Neuronal stem cell (in vitro differentiated cells): ENCODE measurements around the gene UBR3.
"Not testable (repeated sequence)": the region's sequence is repeated elsewhere in the genome, so short reads cannot be mapped to it uniquely, and the experiment has no call there.

Source experiments
- DNase-seq: peaks from one replicate; pipeline ENCODE4 v3.0.0-alpha.2; 2013; ENCODE audit warnings: low spot score
- H2AFZ ChIP-seq: one replicate; pipeline ENCODE4 v1.6.1; 2013; ENCODE audit warnings: mild to moderate bottlenecking, low read length, inconsistent platforms
- H2AK5ac ChIP-seq: 2 replicates; pipeline ENCODE4 v1.6.1; 2013; ENCODE audit warnings: low read depth, mild to moderate bottlenecking, inconsistent platforms, low read length, moderate library complexity, mixed read lengths
- H2BK120ac ChIP-seq: 2 replicates; pipeline ENCODE4 v1.6.1; 2013; ENCODE audit warnings: low read depth, mild to moderate bottlenecking, inconsistent platforms, low read length, moderate library complexity, mixed read lengths
- H2BK12ac ChIP-seq: one replicate; pipeline ENCODE4 v1.6.1; 2013; ENCODE audit warnings: low read length, inconsistent platforms
- H2BK15ac ChIP-seq: 2 replicates; pipeline ENCODE4 v1.6.1; 2013; ENCODE audit warnings: mild to moderate bottlenecking, low read length, inconsistent platforms, mixed read lengths
- H2BK5ac ChIP-seq: one replicate; pipeline ENCODE4 v1.6.1; 2013; ENCODE audit warnings: inconsistent platforms, mild to moderate bottlenecking, low read length, moderate library complexity
- H3K14ac ChIP-seq: one replicate; pipeline ENCODE4 v1.6.1; 2013; ENCODE audit warnings: low read length, inconsistent platforms
- H3K18ac ChIP-seq: 2 replicates; pipeline ENCODE4 v1.6.1; 2013; ENCODE audit warnings: low read length, inconsistent platforms
- H3K23ac ChIP-seq: 2 replicates; pipeline ENCODE4 v1.6.1; 2013; ENCODE audit warnings: low read depth, mild to moderate bottlenecking, mixed read lengths, low read length, inconsistent platforms; ENCODE audit not compliant: poor library complexity
- H3K27ac ChIP-seq: replicated peaks from 3 replicates; pipeline ENCODE4 v1.5.1; 2013; ENCODE audit warnings: low read length, inconsistent platforms
- H3K27me3 ChIP-seq, 3 experiments: 2 replicates each; pipeline ENCODE4 v1.6.1; 2013; ENCODE audit warnings: low read length in 3 of 3, mild to moderate bottlenecking in 2 of 3, inconsistent platforms in 1 of 3, low read depth in 1 of 3, mixed read lengths in 1 of 3, moderate library complexity in 1 of 3; ENCODE audit not compliant: control insufficient read depth in 3 of 3, insufficient read depth in 3 of 3
- H3K36me3 ChIP-seq, 2 donors: replicated peaks in 1 of 2; 2 replicates each; pipeline ENCODE4 v1.6.1; 2013; ENCODE audit warnings: low read length in 2 of 2; ENCODE audit not compliant: control insufficient read depth in 2 of 2, insufficient read depth in 2 of 2
- H3K4ac ChIP-seq: 2 replicates; pipeline ENCODE4 v1.6.1; 2013; ENCODE audit warnings: inconsistent platforms, mild to moderate bottlenecking, low read length, moderate library complexity
- H3K4me1 ChIP-seq, 2 donors: 1 replicate in 1 of 2; 2 replicates in 1 of 2; pipeline ENCODE4 v1.6.1; 2013; ENCODE audit warnings: low read length in 2 of 2, low read depth in 1 of 2; ENCODE audit not compliant: control insufficient read depth in 2 of 2, insufficient read depth in 1 of 2
- H3K4me2 ChIP-seq: one replicate; pipeline ENCODE4 v1.6.1; 2013; ENCODE audit warnings: mild to moderate bottlenecking, low read length, inconsistent platforms; ENCODE audit not compliant: insufficient read depth, poor library complexity, severe bottlenecking
- H3K4me3 ChIP-seq, 2 donors: 2 replicates each; pipeline ENCODE4 v1.5.1; 2013; ENCODE audit warnings: low read length in 2 of 2, mild to moderate bottlenecking in 2 of 2, inconsistent platforms in 1 of 2, moderate library complexity in 1 of 2
- H3K79me1 ChIP-seq: one replicate; pipeline ENCODE4 v1.6.1; 2013; ENCODE audit warnings: low read depth, mild to moderate bottlenecking, inconsistent platforms, low read length, moderate library complexity
- H3K9ac ChIP-seq: one replicate; pipeline ENCODE4 v1.6.1; 2013; ENCODE audit warnings: mild to moderate bottlenecking, low read depth, low read length, inconsistent platforms; ENCODE audit not compliant: poor library complexity
- H3K9me3 ChIP-seq, 2 donors: replicated peaks in 1 of 2; 2 replicates each; pipeline versions ENCODE3 to v1.6.1; 2013; ENCODE audit warnings: low read length in 2 of 2, mild to moderate bottlenecking in 2 of 2, inconsistent platforms in 1 of 2, low read depth in 1 of 2, mixed read lengths in 1 of 2, moderate library complexity in 1 of 2; ENCODE audit not compliant: control insufficient read depth in 2 of 2, insufficient read depth in 1 of 2
- H4K8ac ChIP-seq: one replicate; pipeline ENCODE4 v1.6.1; 2013; ENCODE audit warnings: low read depth, mild to moderate bottlenecking, inconsistent platforms, low read length, moderate library complexity
- H4K91ac ChIP-seq: one replicate; pipeline ENCODE4 v1.6.1; 2013; ENCODE audit warnings: low read length, low read depth, mild to moderate bottlenecking, inconsistent platforms; ENCODE audit not compliant: poor library complexity
- WGBS, 2 donors: extraction: QIAGEN DNeasy Blood & Tissue Kit; methylation state at CpG; one replicate each; pipeline ENCODE4 v1.1.7; 2013; ENCODE audit warnings: missing lambda C conversion rate in 2 of 2, mixed read lengths in 1 of 2; ENCODE audit not compliant: insufficient read length in 2 of 2, insufficient replicate concordance in 1 of 2; ENCODE audit errors: extremely low coverage in 2 of 2; 5-methylcytosine and 5-hydroxymethylcytosine counted together

UBR3 gene

DNA sequence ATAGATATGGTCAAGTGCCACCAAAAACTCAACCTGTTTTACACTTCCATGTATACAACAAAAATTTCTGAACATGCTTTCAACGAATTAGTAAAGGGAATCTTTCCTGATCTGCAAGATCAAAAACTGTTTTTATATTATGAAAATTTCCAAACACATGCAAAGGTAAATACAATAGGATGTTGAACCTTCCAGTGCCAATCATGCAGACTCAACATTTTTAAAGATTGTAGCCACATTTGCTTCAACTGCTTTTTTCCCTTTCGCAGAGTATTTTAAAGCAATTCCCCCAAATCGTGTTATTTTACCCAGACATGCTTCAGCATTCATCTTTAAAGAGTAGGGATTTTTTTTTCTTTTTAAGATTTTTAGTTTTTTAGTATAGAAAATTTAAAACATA, 40.3 kb downstream of the UBR3 start:
- no CpG with 5 or more reads among the region's 3 CpGs for WGBS, 2 donors

GRCh38 chr2:169868951-169869350, 41.7 kb downstream of the UBR3 start:
- H2BK12ac ChIP-seq: no peak overlapping the region
- H3K4me1 ChIP-seq: no peaks in the 10 kb centered on the region
- H3K18ac ChIP-seq: no peak overlapping the region
- no peak for DNase-seq
- no peak overlapping the region for H3K4me3 ChIP-seq
- no peaks in the 10 kb centered on the region for H3K79me1 ChIP-seq
- H4K91ac ChIP-seq: no peak overlapping the region
- H2BK15ac ChIP-seq: no peak overlapping the region
- H2AK5ac ChIP-seq: no peak overlapping the region
- no peaks in the 10 kb centered on the region for H3K9me3 ChIP-seq
- no CpG with 5 or more reads among the region's 7 CpGs for WGBS, 2 donors
- no peak overlapping the region for H3K14ac ChIP-seq
- no peak overlapping the region for H3K9ac ChIP-seq
- no peak overlapping the region for H2BK120ac ChIP-seq
- no peaks in the 10 kb centered on the region for H3K36me3 ChIP-seq
- no peak overlapping the region for H3K4me2 ChIP-seq
- no peak overlapping the region for H2BK5ac ChIP-seq
- H3K4ac ChIP-seq: no peak overlapping the region
- no peaks in the 10 kb centered on the region for H3K27me3 ChIP-seq
- H2AFZ ChIP-seq: no peak overlapping the region
- H3K27ac ChIP-seq: no peak overlapping the region
- H4K8ac ChIP-seq: no peak overlapping the region
- H3K23ac ChIP-seq: no peak overlapping the region

More for the DNA sequence above, 40.3 kb downstream of the UBR3 start:
- Histone ChIP-seq H3K23ac (no peak overlapping the region), H2BK5ac (no peak overlapping the region), H2BK120ac (no peak overlapping the region), H3K4me1 (no peaks in the 10 kb centered on the region), H2BK12ac (no peak overlapping the region), H3K4ac (no peak overlapping the region), H3K36me3 (no peaks in the 10 kb centered on the region), H3K9me3 (no peaks in the 10 kb centered on the region), H3K27me3 (no peaks in the 10 kb centered on the region), H3K4me3 (no peak overlapping the region), H2AK5ac (no peak overlapping the region), H2AFZ (no peak overlapping the region), H3K79me1 (no peaks in the 10 kb centered on the region), H3K18ac (no peak overlapping the region), H4K91ac (no peak overlapping the region), H4K8ac (no peak overlapping the region), H3K27ac (no peak overlapping the region), H3K9ac (no peak overlapping the region), H3K14ac (no peak overlapping the region), H2BK15ac (no peak overlapping the region), H3K4me2 (no peak overlapping the region)
- no peak for DNase-seq

DNA sequence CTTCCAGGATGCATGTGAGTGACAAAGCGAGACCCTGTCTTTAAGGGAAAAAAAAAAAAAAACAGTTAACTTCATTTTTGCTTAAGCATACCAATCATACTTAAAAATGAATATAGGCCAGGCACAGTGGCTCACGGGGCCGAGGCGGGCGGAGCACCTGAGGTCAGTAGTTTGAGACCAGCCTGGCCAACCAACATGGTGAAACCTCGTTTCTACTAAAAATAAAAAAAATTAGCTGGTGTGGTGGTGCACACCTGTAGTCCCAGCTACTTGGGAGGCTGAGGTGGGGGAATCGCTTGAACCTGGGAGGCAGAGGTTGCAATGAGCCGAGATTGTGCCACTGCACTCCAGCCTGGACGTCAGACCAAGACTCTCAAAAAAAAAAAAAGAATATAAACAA, 44.1 kb downstream of the UBR3 start:
- not testable (repeated sequence) for H3K9ac ChIP-seq, H3K14ac ChIP-seq, H3K9me3 ChIP-seq, H3K23ac ChIP-seq, H3K79me1 ChIP-seq, H3K4ac ChIP-seq, DNase-seq, H3K27me3 ChIP-seq, H2AK5ac ChIP-seq, H2BK12ac ChIP-seq, H4K91ac ChIP-seq, H3K4me1 ChIP-seq, H2BK120ac ChIP-seq, H3K4me3 ChIP-seq, H4K8ac ChIP-seq, H3K18ac ChIP-seq, H3K4me2 ChIP-seq, H2BK5ac ChIP-seq, H3K36me3 ChIP-seq, H2BK15ac ChIP-seq, H3K27ac ChIP-seq, H2AFZ ChIP-seq
- WGBS, 2 donors: no CpG with 5 or more reads among the region's 9 CpGs

DNA sequence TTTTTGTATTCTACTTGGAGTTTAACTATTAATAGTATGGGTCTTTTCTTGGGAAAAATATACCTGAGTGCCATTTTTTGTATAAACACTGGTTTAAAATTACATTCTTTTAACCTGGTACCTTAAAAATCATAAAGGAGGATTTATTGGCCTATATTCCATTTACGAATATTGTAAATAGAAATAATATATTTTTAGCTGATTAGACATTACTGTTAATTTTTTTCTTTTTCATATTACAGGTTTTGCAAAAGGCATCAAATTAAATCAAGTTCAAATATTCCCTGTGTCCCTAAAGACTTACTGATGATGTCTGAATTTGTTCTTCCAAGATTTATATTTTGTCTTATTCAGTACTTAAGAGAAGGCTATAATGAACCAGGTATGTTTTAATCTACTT, 44.7 kb downstream of the UBR3 start:
- no peaks in the 10 kb centered on the region for H3K79me1 ChIP-seq
- no peak overlapping the region for H2AFZ ChIP-seq
- no peak overlapping the region for H3K14ac ChIP-seq
- no peak overlapping the region for H3K9ac ChIP-seq
- no CpG with 5 or more reads among the region's 1 CpG for WGBS, 2 donors
- no peak overlapping the region for H2BK12ac ChIP-seq
- H4K8ac ChIP-seq: no peak overlapping the region
- no peak overlapping the region for H2BK5ac ChIP-seq
- no peak overlapping the region for H4K91ac ChIP-seq
- no peaks in the 10 kb centered on the region for H3K27me3 ChIP-seq
- H3K18ac ChIP-seq: no peak overlapping the region
- no peak overlapping the region for H3K27ac ChIP-seq
- H2AK5ac ChIP-seq: no peak overlapping the region
- no peak overlapping the region for H2BK120ac ChIP-seq
- no peaks in the 10 kb centered on the region for H3K9me3 ChIP-seq
- DNase-seq: no peak
- H3K23ac ChIP-seq: no peak overlapping the region
- no peak overlapping the region for H3K4me2 ChIP-seq
- H3K36me3 ChIP-seq: peaks cover 0 to 9% of the 10 kb centered on the region in 2 donors
- H3K4ac ChIP-seq: no peak overlapping the region
- H3K4me3 ChIP-seq: no peak overlapping the region
- H3K4me1 ChIP-seq: no peaks in the 10 kb centered on the region
- no peak overlapping the region for H2BK15ac ChIP-seq
